Endometrial microvascular endothelial cells (primary cell): ENCODE data around the gene SSTR5. TPM values are rescaled to one million over a fixed set of nuclear protein-coding genes. Genes with fewer than 3 reads are reported as not detected.

Source experiments
- in situ Hi-C: cut with HindIII; loops from 2 replicates; pipeline ENCODE4 v1.10.0; 2017; ENCODE audit warnings: low sequenced_read_pairs, low pct_unique_long_range_greater_than_20kb; ENCODE audit errors: inconsistent ontology term
- total RNA-seq: library from RNA; depleted of rRNA; stranded (reverse); fragments of >200 nt; gene quantifications from one replicate; pipeline ENCODE4 v1.2.3, GENCODE V29; 2015; ENCODE audit errors: inconsistent ontology term

Gene SSTR5
- total RNA-seq, 1 donor from 2014 or later, result not detected

- in situ Hi-C loops, result no loop called here
Measured at GRCh38 chr16:1096169-1097082, 23.9 kb downstream of the SSTR5 start, which contains the start of gene C1QTNF8. Gene C1QTNF8, minus strand, starts transcription at chr16:1096244. Its CDS starts 1,322 bp downstream, at chr16:1094922.

GRCh38 chr16:1097156-1097555 is 24.6 kb downstream of the SSTR5 start:
- in situ Hi-C loops, result no loop called here

- in situ Hi-C loops, result no loop called here
Measured at GRCh38 chr16:1097800-1098199, 25.3 kb downstream of the SSTR5 start.

- in situ Hi-C loops, result no loop called here
Measured at GRCh38 chr16:1098266-1098991, 25.9 kb downstream of the SSTR5 start.

DNA sequence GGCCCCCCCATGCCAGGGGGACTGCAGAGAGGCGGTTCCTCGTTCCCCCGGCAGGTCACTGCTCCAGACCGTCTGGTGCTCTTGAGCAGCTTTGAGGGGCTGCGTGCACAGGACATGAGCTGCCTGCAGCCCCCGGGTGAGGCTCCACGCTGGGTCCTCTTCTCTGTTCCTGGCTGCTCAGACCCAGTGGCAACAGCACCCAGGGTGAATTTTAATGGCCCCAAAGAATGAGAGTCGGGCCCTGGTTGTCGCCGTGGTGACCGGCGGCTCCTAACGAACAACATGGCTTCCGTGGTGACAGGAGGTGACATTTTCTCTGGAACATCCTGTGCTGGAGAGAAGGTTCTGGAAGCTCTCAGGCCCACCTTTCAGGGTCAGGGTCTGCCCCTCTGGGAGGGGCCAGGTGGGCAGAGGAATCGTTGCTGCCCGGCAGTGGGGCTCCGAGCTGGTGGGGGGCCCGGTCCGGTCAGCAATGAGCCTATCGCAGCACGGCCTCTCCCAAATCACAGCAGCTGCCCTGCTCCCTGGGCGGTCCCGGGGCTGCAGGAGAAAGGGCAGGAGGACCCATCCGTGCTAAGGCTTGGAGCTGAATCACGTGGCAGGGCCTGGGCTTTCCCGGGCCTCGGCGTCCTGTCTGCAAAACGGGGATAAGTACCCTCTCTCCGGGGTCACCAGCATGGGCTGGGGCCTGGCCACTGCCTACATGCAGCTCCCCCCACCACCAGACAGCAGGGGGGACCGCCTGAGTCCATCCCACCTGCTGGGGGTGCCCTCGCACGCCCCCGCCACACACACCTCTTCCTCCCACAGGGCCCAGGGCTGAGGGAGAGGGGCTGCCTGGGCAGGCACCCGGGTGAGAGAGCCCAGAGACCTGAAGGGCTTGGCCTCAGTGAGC is 26.9 kb downstream of the SSTR5 start:
- in situ Hi-C loops, result no loop called here

DNA sequence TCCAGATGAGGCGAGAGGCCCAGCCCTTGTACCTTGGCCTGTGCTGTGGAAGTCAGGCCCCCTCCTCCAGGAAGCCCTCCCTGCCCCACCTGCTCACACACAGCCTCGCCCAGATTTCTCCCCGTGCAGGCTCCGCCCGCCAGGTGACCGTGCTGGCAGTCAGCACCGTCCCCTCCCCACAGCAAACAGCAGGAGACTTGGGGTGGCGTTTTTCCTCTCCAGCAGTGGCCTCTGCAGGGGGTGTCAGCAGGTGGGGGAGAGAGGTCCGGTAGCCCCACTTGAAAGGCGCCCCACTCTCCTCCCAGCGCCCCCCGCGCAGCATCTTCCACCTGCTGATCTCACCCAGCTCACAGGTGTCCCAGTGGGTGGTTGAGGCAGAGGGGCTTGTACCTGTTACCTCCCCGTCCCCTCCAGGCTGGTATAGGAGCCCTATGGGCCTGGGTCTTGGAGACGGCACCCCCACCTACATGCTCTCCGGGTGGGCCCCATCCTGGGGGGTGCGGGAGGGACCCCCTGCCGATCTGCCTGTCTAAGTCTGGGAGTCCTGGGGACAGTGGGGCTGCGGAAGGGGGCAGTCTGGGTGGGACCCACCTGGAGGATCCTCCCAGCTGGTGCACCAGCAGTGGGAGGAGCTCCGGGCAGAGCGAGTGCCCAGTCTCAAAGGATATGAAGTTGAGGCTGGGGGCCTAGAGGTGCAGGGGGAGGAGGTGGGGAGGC is 27.7 kb downstream of the SSTR5 start:
- in situ Hi-C loops, result no loop called here

DNA sequence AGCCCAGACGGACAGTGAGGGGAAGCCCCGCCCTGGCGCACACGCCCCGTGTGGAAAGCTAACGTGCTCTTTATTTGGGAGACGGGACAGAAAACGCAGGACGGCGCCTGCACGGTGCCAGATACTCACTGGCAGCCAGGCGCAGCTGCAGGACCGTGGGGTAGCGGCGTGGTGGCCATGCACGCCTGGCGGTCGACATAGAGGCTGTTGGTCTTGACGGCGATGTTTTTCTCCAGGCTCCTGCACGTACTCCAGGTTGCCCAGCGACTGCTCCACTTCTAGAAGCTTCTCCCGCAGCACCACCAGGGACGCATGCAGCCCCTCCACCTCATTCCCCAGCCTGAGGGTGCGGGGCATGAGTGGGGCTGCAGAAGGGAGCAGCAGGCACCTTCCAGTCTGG is 28.6 kb downstream of the SSTR5 start:
- in situ Hi-C loops, result no loop called here

DNA sequence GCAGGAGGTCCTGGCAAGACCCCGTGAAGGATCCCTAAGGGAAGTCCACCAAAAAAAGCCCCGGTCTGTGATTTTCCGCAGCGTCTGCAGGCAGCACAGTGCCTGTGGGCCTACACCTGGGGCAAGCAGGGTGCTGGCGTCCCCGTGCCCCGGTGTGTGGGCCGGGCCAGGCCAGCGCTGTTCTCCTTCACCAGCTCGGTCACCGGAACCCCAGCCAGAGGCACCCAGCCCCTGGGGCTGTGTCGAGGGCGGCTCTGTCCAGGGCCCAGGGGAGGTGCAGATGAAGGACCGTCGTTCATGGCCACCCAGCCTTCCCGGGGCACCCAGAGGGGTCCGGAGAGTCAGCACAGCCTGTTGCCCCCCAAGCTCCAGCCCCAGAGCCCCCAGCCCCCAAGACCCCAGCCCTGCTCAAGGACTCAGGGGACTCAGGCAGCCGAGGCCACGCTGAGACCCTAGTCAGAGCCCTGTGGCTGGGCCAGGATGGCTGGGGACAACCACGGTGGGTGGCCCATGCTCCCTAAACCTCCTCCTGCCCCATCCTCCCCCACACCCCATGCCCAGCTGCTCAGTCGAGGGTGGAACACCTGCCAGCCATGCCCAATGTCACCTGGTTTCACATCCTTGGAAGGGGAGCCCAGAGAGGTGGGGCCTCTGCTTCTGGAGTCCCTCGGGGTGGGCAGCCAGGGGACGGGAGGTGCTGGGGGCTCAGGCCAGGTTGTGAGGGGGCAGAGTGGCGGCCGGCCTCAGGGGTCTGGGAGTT is 29.2 kb downstream of the SSTR5 start:
- in situ Hi-C loops, result no loop called here

- in situ Hi-C loops, result no loop called here
Measured at GRCh38 chr16:1102333-1102700, 29.8 kb downstream of the SSTR5 start.

DNA sequence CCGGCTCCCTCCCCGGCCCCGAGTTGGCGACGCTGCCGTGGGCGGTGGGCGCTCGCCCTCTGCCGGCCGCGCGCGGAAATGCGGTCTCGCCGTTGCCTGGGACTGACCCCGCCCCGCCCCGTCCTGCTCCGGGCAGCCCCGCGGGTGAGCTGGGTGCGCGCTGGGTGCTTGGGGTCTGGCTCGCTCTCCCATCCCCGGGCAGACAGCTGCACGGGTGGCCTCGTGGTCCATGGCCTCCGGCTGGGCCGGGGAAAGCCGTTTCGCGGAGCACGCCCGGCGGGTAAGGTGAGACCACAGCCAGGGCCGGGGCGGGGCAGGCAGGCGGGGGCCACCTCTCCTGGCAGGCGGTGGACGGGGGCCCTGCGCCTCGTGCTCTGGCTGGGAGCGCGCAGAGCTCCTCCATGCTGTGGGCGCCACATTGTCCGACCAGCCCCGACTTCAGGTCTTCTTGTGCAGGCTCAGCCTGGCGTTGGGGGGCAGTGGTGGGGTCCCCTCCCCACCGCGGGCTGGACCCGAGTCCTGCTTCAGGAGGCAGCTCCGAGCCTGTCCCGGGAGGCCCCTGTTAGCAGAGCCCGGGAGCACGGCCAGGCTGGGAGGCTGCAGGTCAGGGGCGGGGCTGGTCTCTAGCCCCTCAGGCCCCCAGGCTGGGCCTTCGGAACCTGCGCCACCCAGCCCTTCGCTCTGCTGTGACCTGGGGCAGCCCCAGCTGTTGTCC is 30.5 kb downstream of the SSTR5 start:
- in situ Hi-C loops, result no loop called here

GRCh38 chr16:1103636-1103980 is 31.1 kb downstream of the SSTR5 start:
- in situ Hi-C loops, result no loop called here

DNA sequence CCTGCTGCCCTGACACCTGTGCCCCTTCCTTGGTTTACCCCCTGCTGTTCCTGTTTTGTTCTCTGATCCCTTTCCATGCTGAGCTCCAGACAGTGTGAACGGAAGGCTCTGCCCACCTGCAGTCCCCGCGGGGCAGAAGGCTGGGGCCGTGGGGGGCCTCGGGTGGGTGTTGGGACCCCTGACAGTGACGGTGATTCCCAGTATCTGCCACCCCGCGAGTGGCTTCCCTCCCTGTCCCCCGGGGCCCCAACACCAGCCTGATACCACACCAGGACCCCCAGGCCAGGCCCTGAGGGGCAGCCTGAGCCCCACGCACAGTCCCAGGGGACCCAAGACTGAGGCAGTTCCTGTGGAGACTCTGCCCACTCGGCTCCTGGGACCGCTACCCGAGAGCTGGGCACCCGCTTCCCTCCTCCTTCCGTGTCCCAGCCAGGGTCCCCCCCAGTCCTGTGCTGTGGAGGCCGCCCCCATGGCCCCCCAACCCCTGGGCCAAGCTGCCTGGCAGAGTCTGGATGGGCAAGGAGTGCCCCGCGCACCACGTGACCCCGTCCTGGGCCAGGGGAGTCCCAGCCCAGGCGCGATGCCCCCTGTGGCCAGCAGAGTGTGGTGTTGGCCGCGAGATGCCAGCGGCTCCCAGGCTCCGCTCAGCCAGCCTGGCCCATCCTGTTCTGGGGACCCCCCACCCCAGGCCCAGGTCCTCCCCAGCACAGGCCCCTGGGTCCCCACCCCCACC is 33.5 kb downstream of the SSTR5 start:
- in situ Hi-C loops, result no loop called here

DNA sequence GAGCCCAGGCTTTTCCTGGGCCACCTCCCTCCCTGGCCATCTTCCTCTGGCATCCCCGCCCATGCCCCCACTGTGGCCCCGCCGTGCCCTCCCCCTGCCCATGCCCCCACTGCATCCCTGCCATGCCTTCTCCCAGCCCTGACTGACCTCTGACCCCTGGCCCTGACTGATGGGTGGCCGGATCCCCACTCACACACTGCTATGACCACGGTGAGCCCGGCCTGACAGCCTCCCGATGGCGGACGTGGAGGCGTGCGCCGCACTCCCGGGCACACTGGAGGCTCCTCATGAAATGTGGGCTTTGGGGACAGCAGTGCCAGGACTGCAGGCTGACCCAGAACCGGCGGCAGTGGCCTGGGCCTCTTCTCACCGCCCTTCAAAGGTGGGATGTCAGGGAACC is 34.1 kb downstream of the SSTR5 start:
- in situ Hi-C loops, result no loop called here

DNA sequence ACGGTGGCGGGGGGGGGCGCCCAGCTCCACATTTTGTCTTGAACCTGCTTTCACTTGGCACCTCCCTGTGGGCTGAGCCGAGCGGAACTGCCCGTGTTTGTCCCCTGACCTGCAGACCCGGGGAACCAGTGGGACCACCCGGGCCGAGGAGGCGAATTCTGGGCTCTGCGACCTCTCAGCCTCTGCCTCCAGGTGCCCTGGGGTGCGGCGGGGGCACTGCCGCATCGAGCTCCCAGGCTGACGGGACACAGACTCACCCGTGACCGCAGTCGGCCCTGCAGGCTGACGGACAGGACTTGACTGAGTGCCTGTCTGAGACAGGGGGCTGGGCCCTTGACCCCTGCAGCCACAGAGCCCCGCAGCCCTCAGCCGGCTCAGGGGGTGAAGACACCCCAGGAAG is 34.6 kb downstream of the SSTR5 start:
- in situ Hi-C loops, result no loop called here

DNA sequence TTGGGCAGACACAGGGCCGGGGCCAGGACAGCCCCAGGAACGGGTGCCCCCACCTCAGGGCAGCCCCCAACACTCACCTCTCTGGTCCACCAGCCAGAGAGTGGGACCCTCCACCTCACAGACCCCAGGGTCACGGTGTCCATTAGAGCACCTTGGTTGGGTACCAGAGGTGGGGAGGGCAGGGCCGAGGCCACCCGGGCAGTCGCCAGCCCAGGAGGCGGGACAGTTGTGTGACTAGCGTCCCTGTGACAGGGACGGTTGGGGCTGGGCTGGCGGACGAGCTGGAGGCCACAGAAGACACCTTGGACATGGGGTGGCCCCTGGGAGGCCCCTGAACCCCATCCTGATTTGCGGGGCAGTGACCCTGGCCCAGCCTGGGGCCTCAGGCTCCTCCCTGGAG is 35.2 kb downstream of the SSTR5 start:
- in situ Hi-C loops, result no loop called here

DNA sequence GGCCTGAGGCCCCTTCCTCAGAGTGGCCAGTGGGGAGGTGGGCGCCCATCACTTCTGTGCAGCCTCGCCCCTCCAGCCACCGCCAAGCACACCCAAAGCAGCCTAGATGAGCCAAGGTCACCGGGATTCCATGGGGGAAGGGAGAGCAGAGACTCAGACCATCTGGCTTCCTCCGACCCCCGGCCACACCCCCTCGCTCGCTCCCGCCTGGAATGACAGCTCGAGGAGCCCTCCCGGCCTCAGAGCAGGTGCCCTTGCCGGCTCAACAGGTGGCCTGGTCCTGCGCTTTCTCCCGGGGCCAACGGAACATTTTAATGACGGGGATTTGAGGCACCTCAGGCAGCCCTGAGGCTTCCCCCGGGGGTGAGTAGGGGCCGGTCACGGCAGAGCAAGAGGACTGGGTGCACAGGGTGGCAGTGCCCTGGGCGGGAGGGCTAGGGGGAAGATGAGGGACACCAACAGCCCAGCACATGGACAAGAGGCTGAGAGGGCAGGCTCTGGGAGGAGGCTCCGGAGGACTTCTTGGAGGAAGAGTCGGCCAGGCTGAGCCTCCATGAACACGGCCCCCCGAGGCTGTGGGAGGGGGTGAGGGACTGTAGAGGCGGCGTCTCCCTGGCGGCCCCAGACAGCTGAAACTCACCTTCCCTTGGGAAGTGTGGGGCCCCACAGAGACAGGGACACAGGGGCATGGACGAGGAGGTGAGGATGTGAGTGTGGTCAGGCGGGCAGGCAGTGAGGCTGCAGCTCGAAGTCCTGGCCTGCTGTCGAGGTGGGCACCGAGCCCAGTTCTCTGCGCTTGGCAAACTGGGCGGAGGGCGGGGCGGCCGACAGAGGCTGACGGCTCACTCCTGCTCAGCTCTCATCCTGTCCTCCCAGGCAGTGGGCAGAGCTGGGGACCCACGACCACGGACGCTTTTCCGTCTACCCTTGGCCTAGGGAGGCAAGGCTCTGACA is 36.0 kb downstream of the SSTR5 start:
- in situ Hi-C loops, result no loop called here
